Smooth muscle cell (in vitro differentiated cells): ENCODE results near the gene OTOS. TPM values are rescaled to one million over a fixed set of nuclear protein-coding genes. Genes with fewer than 3 reads are reported as not detected.

Experiments used
- DNase-seq: peaks from one replicate; lab custom pipeline; 2025; ENCODE audit not compliant: unreplicated experiment; lab: John Stamatoyannopoulos, UW
- H2AFZ ChIP-seq: fragments of 200-600 bp; sonication (generic); 2 replicates; pipeline ENCODE4 v1.6.0; 2016; ENCODE audit warnings: antibody characterized with exemption, low read depth, mild to moderate bottlenecking
- H3F3A ChIP-seq: fragments of 200-600 bp; sonication (generic); 2 replicates; pipeline ENCODE4 v1.6.0; 2017; ENCODE audit warnings: antibody characterized with exemption, low read depth
- H3K27ac ChIP-seq: fragments of 200-600 bp; sonication (generic); 2 replicates; pipeline ENCODE4 v1.5.1; 2016; ENCODE audit warnings: low read depth, mild to moderate bottlenecking
- H3K27me3 ChIP-seq: fragments of 200-600 bp; sonication (generic); 2 replicates; pipeline ENCODE4 v1.6.1; 2016; ENCODE audit warnings: low read depth, mild to moderate bottlenecking
- H3K36me3 ChIP-seq: fragments of 200-600 bp; sonication (generic); 2 replicates; pipeline ENCODE4 v1.5.1; 2016; ENCODE audit warnings: low read depth
- H3K4me1 ChIP-seq: fragments of 200-600 bp; sonication (generic); 2 replicates; pipeline ENCODE4 v1.5.1; 2016; ENCODE audit warnings: low read depth
- H3K4me2 ChIP-seq: fragments of 200-600 bp; sonication (generic); 2 replicates; pipeline ENCODE4 v1.6.0; 2016; ENCODE audit warnings: mild to moderate bottlenecking
- H3K4me3 ChIP-seq: fragments of 200-600 bp; sonication (generic); 2 replicates; pipeline ENCODE4 v1.5.1; 2016; ENCODE audit warnings: mild to moderate bottlenecking
- H3K79me2 ChIP-seq: fragments of 200-600 bp; sonication (generic); 2 replicates; pipeline ENCODE4 v1.6.0; 2016; ENCODE audit warnings: low read depth, mild to moderate bottlenecking
- H3K9ac ChIP-seq: fragments of 200-600 bp; sonication (generic); 2 replicates; pipeline ENCODE4 v1.6.0; 2016; ENCODE audit warnings: low read depth
- H3K9me3 ChIP-seq: fragments of 200-600 bp; sonication (generic); replicated peaks from 2 replicates; pipeline ENCODE4 v1.5.1; 2016; ENCODE audit warnings: low read depth
- H4K20me1 ChIP-seq: fragments of 200-600 bp; sonication (generic); 2 replicates; pipeline ENCODE4 v1.6.0; 2016; ENCODE audit warnings: low read depth
- WGBS: methylation state at CpG from one replicate; pipeline ENCODE4 v1.1.7; 2016; ENCODE audit warnings: low lambda C conversion rate; 5-methylcytosine and 5-hydroxymethylcytosine counted together
- polyA plus RNA-seq: library from polyadenylated mRNA; unstranded; fragments of >200 nt; fragmentation: Nextera tagmentation; extraction: Ambion mirVana; gene quantifications from 2 replicates; pipeline ENCODE4 v1.2.1, GENCODE V29; 2016
- total RNA-seq: library from RNA; depleted of rRNA; stranded (reverse); fragments of >200 nt; gene quantifications from 2 replicates; pipeline ENCODE4 v1.2.3, GENCODE V29; 2014
- TF ChIP-seq, protein P1 (sequence below): fragments of 200-600 bp; sonication (generic); IDR thresholded peaks from 2 replicates; pipeline ENCODE4 v1.5.1; 2017; ENCODE audit warnings: borderline replicate concordance, mild to moderate bottlenecking, antibody characterized with exemption; ENCODE audit not compliant: insufficient read depth, poor library complexity, severe bottlenecking

OTOS gene
- total and polyA plus RNA-seq, 2 experiments from 2014 or later = not detected

DNA sequence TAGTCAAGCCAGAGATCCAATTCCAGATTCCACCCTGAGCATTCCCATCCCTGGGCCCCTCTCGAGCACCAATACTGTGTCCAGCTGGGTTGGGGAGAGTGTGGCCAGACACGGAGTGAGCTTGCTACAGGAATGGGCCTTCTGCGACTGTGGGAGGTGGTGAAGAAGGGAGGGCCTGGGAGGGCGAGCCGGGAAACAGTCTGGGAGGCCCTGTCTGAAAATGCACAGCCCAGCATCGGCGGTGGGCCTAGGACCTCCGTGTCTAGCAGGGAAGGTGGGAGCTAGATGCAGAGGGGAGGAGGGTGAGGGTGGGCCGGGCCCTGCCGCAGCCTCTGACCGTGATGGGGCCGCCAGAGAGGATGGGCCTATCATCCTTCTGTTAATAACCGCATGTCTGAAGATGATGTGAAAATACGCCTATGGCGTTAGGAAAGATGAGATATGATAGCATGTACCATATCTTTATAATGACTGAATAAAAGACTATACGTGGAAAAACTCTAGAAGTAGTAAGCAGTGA lies 1.9 kb upstream of the OTOS start:
- Histone ChIP-seq H3K4me1 (peaks cover 9% of the 10 kb centered on the region), H3K9me3 (no peaks in the 10 kb centered on the region), H3K27ac (no peak overlapping the region), H2AFZ (no peak overlapping the region), H3K9ac (no peak overlapping the region), H3K79me2 (no peaks in the 10 kb centered on the region), H3F3A (no peaks in the 10 kb centered on the region), H3K27me3 (no peaks in the 10 kb centered on the region), H4K20me1 (no peaks in the 10 kb centered on the region), H3K36me3 (no peaks in the 10 kb centered on the region), H3K4me3 (no peak overlapping the region), H3K4me2 (no peak overlapping the region)
- WGBS = 92% methylated on average over 16 of the region's 16 CpGs
- DNase-seq = no peak
- TF ChIP-seq, protein P1, sequence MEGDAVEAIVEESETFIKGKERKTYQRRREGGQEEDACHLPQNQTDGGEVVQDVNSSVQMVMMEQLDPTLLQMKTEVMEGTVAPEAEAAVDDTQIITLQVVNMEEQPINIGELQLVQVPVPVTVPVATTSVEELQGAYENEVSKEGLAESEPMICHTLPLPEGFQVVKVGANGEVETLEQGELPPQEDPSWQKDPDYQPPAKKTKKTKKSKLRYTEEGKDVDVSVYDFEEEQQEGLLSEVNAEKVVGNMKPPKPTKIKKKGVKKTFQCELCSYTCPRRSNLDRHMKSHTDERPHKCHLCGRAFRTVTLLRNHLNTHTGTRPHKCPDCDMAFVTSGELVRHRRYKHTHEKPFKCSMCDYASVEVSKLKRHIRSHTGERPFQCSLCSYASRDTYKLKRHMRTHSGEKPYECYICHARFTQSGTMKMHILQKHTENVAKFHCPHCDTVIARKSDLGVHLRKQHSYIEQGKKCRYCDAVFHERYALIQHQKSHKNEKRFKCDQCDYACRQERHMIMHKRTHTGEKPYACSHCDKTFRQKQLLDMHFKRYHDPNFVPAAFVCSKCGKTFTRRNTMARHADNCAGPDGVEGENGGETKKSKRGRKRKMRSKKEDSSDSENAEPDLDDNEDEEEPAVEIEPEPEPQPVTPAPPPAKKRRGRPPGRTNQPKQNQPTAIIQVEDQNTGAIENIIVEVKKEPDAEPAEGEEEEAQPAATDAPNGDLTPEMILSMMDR = no peak

DNA sequence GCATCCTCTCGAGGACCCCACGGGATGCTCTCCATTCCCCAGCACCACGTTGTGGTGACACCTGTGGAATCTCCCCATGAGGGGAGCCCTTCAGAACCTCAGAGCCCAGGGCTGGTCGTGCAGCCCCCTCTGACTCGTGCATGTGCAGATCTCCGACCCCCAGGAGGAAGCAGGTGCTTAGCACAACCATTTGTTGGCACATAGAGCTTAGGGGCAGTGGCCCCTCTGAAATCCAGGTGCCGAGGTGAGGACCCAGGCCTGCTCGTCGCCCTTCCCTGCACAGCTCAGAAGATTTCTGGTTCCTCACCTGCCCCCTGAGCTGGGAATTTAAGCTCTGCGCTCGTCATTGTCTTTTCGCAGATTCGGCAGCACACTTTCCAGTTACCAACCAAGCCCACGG lies 1.3 kb upstream of the OTOS start:
- Histone ChIP-seq H3K4me3 (no peak overlapping the region), H3K9ac (no peak overlapping the region), H4K20me1 (no peaks in the 10 kb centered on the region), H3K4me2 (no peak overlapping the region), H2AFZ (no peak overlapping the region), H3K27ac (no peak overlapping the region), H3K27me3 (no peaks in the 10 kb centered on the region), H3F3A (no peaks in the 10 kb centered on the region), H3K79me2 (no peaks in the 10 kb centered on the region), H3K9me3 (no peaks in the 10 kb centered on the region), H3K36me3 (no peaks in the 10 kb centered on the region), H3K4me1 (peaks cover 9% of the 10 kb centered on the region)
- WGBS = 87% methylated on average over 14 of the region's 14 CpGs
- no peak for DNase-seq
- TF ChIP-seq, protein P1 = no peak

DNA sequence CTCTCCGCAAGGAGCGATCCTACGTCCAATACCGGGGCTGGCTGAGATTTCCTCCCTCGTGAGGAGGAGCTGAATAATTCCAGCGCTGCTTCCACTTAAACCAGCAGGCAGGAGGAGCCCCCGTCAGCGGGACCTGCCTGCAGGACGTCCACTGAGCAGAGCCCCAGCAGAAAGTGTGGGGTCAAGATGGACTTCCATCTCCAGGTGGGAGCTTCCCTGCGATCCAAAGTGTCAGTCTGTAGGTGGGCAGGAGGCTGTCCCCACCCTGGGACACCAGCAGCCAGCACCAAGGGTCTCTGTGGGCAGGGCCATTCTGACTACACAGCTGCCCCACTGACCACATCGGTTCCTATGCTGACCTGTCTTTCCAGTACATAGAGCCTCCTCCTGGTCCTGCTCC lies 462 bp upstream of the OTOS start:
- Histone ChIP-seq H3K4me3 (no peak overlapping the region), H3K79me2 (peaks cover 2% of the 10 kb centered on the region), H4K20me1 (no peaks in the 10 kb centered on the region), H3K4me1 (peaks cover 9% of the 10 kb centered on the region), H2AFZ (no peak overlapping the region), H3K36me3 (no peaks in the 10 kb centered on the region), H3K9me3 (no peaks in the 10 kb centered on the region), H3K9ac (no peak overlapping the region), H3K27me3 (no peaks in the 10 kb centered on the region), H3K27ac (no peak overlapping the region), H3F3A (no peaks in the 10 kb centered on the region), H3K4me2 (no peak overlapping the region)
- no peak for DNase-seq
- TF ChIP-seq, protein P1 = no peak
- 85% methylated on average over 11 of the region's 11 CpGs for WGBS

DNA sequence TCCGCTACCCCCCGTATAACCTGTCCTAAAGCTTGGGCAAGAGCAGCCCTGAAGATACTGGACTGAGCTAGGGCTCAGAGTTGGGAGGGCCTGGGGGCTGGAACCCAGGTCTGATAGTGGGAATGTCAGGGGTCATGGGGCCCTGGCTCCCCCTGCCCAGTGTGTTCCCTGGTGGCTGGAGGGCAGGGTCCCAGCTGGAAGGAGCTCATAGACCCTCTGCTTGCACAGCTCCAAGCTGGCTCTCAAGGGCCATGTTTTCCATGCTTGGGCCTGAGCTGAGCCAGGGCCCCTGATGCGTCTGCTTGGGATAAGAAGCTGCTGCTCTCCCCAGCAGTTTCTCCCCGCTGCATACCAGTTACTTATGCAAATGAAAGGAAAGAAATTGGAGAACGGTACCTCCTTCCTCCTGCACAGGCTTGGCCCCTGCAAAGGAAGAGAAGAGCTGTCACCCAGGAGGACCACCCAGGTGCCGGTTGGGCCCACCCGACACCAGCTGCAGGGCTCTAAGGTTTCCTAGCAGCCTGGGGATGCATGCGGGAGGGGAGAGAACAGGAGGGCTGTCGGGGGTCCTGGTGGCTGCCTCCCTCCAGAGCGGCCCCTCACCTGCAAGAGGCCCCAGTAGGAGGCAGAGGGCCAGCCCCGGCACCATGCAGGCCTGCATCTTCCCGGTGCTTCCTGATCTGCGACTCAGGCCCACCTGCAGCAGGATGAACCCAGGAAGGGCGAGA lies 628 bp downstream of the OTOS start:
- Histone ChIP-seq H3K4me3 (no peak overlapping the region), H2AFZ (no peak overlapping the region), H3K79me2 (peaks cover 13% of the 10 kb centered on the region), H3F3A (no peaks in the 10 kb centered on the region), H3K36me3 (no peaks in the 10 kb centered on the region), H3K9ac (no peak overlapping the region), H3K27me3 (no peaks in the 10 kb centered on the region), H4K20me1 (peaks cover 6% of the 10 kb centered on the region), H3K27ac (no peak overlapping the region), H3K4me1 (peaks cover 13% of the 10 kb centered on the region), H3K4me2 (no peak overlapping the region), H3K9me3 (no peaks in the 10 kb centered on the region)
- 78% methylated on average over 14 of the region's 14 CpGs for WGBS
- DNase-seq = no peak
- TF ChIP-seq, protein P1 = no peak
